GM18517 (cell line): ENCODE data around the gene SPAAR.
"Not testable (repeated sequence)": the region's sequence is repeated elsewhere in the genome, so short reads cannot be mapped to it uniquely, and the experiment has no call there.

ENCODE experiments used
- ATAC-seq: cut with Tn5 transposase; IDR thresholded peaks from one replicate; pipeline ENCODE4 v1.9.1; 2021; ENCODE audit warnings: mild to moderate bottlenecking, moderate library complexity; ENCODE audit not compliant: unreplicated experiment

The SPAAR gene, protein sequence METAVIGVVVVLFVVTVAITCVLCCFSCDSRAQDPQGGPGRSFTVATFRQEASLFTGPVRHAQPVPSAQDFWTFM

DNA sequence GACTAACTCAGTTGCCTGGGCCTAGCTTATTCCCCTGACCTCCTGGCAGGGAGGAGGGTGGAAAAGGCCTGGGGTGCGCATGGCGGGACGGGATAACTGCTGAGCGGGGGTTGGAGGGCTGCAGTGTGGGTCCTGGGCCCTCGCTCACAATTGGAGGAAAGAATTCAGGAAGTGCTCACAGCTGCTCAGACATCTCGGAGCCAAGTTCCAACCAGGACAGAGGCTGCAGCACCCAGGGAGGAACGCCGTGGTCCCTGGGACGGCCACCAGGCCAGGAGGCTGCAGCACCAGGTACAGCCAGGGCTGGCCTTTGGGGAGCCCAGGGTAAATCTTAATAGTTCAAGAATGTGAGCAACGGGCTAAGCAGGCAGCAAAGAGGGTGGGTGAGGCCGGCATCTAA, at the start of gene SPAAR:
Gene SPAAR, plus strand, starts transcription at position 217 of the 400 bp plus-strand sequence. CDS start 974 bp downstream, outside the sequence.
- ATAC-seq: no peak

DNA sequence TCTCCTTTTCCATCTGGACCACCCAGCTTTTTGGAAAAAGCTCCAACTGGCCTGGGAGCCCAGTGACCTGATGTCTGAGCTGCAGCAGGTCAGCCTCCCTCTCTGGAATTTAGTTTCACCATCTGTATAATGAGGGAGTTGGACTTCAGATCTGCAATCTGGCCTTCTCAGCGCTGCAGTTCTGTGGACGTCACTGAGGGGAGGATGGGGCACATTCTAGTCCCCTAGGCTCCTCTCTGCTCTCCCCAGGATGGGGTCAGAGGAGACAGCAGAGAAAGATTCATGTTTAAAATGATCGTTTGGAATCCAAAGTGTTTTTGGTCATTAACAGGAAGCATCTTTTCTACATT, 49.3 kb upstream of the SPAAR start:
- ATAC-seq: no peak

DNA sequence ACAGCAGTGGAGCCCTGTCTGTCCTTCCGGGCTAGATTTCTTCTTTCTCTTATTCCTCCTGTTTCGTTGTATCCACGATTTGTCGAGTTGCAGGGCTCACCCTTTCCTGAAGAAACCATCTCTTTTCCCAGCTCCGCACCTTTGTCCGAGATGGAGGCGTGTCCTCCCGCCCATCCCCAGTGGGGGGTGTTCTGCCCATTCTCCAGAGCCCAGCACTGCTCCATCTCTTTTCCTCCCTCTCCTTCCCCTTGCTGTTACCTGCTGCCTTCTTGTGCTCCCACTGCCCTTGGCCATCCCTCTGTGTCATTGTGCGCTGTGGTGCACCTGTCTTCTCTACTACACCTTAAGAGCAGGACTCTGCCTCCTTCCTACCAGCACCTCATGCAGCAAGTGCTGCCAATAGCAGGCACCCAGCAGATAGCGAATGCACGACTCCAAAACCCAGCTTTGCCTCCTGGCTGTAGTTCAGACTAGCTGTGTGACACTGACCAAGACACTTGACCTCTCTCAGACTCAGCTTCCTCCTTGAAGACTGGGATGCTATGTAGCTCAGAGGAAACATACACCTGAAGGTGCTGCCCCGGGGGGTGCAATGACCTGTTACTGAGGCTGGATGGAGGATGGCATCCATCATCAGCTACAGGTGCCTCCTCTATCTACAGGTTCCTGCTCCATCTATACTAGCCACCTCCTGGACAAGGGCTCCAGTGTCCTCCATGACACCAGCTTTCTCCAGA, 48.0 kb upstream of the SPAAR start:
- no peak for ATAC-seq

DNA sequence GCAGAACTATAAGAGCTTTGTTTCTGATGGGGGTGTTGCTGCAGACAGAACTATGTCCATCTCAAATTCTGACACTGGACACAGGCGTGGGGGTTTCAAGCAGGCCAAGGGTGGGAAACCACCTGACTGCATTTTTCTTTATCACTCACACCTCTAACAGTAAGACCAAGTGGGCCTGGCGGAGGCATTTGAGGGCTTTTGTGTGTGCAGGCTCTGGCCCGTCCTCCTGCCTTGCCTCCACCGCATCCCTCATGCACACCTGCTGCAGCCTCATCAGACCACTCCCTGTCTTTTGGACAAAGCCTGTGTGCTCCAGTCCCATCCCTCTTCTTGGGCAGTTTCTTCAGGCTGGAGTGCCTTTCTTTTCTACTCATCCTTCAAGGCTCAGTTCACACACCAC, 47.0 kb upstream of the SPAAR start:
- no peak for ATAC-seq

DNA sequence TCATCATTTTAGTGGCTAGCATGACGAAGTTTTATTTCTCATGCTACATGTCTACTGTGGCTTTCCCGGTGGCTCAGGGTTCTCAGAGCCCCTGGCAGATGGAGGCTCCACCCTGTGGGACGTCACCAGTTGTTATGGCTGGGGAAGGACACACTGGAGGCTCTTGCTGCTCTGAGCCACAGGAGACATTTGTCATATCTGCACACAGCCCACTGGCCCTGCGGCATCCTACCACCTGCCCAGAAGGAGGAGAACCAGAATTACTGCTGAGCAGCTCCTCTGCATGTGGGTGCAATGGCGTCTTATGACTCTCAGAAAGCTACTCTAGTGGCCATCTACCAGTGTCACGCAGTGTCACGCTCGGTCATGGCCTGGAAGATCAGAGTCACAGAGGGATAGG, 45.7 kb upstream of the SPAAR start:
- ATAC-seq: no peak

DNA sequence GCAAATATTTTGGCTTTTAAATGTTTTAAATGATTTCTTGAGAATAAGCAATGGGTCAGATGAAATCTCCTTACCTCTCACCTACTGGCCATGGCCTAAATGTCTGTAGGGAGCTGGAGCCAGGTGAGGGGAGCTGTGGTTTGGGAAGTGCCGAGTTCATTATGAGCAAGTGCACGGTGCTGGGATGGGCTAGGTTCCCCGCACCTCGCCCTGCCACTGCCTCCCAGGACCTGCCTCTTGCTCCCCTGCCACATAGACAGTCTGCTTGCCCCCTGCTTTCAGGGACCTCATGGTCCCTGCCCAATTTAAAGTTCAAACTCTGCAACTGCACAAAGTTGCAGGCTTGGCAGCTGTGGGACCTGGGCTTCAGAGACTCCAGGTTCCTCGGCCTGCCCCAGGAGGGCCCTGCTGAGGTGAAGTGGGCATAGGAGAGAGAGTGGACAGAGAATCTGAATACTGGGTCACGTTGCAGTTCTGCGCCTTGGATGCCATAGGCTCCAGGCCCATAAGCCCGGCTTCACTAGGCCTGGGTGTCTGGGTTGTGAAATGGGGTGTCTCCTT, 44.5 kb upstream of the SPAAR start:
- no peak for ATAC-seq

DNA sequence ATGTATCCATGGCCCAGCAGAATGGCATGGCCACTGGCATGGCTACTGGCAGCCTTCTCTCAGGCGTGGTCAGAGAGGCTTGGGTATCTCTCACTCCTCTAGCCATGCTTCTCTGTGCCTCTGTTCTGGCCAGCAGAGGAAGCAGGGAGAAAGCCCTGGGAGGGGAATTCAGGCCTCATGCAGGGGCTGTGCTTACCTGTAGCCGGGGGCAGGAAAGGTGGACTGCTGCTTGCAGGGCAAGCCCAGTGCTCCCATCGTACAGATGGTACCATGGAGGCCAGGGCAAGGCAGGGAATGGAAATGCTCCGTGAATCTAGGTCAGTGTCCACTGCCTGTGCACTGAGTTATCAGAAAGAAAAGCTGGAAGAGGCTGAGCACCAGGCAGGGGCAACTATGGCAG, 41.8 kb upstream of the SPAAR start:
- ATAC-seq: no peak

DNA sequence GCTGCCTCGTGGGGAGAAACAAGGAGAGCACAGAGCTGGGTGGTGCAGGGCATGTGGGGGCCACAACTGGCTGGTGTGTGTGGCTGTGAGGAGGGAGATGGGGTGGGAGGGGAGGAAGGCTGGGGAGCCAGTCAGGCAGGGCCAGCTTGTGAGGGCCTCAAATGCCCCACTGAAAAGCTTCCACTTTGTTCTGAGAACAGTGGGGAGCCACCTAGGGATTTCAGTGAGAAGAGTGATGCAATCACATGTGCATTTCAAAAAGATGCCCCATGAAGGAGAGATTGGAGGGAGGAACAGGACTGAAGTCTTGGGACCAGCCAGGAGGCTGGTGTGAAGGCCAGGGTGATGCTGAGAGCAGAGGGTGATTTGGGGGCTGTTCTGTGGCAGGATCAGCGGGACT, 40.4 kb upstream of the SPAAR start:
- no peak for ATAC-seq

DNA sequence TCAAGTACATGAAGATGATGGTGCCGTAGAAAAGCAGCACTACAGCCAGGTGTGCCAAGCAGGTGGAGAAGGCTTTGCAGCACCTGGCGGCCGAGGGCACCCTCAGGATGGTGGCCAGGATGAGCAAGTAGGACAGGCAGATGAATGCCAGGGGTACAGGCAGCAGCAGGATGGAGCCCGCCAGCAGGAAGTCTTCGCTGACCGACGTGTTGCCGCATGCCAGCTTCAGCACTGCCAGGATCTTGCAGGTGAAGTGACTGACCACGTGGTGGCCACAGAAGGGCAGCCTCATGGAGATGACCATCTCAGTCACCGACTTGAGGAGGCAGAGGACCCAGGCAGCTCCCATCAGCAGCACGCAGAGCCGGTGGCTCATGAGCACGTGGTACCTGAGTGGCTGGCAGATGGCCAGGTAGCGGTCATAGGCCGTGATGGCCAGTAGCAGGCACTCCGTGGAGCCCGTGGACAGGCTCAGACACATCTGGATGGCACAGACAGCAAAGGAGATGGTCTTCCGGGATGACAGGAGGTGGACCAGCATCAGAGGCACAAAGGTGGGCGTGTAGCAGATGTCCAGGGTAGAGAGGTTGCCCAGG, 39.6 kb upstream of the SPAAR start:
- ATAC-seq: no peak

DNA sequence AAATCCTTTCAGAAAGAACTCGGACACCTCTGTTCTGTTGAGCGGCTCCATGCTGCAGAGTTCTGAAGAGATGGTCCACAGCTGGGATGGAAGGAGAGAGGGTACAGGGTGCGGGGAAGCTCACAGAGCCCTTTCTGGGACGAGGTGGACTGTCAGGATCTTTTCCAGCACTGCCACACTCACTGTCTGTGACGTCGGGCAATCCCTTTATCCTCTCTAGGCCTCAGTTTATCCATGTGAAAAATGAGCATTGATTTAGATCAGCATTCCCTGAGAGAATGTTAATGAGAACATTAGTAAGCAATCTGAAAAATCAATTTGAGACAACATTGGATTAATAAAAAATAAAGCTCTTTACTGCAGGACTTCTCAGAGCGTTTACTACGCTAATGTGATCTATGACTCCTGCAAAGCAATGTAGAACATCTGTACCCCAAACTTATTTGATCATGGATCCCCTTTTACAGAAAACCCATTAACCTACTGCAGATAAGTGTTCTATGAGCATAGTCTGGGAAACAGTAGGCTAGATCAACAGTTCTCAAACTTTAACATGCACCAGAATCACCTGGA, 38.9 kb upstream of the SPAAR start, which contains the start of gene OR13J1:
Gene OR13J1, minus strand, starts transcription at position 51 of the 573 bp plus-strand sequence. Its CDS starts 0 bp downstream, at position 51.
- no peak for ATAC-seq

DNA sequence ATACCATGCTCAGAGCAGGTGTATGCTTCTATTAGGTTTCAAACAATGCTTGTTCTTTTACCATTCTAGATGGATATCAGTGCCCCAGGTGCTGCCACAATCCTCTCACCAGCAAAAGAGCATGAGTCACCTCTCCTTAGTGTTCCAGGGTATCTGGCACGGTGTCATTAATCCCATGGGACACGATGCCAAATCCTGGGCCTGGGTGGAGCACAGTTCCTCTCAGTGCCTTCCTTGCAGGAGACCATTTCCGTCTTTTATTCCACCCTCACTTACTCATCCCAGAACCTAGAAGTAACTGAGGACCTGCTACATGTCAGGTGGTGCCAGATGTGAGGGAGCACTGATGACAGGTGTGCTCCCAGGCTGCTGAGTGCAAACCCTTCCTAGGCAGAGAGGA, 37.7 kb upstream of the SPAAR start:
- no peak for ATAC-seq

DNA sequence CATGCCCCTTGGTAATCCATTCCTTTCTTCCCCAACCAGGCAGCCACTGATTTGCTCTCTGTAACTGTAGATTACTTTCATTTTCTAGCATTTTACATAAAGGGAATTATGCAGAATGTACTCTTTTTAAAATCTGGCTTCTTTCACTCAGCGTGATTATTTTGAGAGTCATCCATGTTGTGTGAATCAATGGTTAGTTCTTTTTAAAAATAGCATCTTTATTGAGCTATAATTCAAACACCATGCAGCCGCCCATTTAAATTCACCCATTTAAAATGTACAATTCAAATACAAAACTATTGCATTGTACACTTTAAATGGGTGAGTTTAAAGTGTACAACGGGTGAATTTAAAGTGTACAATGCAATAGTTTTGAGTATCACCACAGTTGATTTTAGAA, 36.8 kb upstream of the SPAAR start:
- no peak for ATAC-seq

DNA sequence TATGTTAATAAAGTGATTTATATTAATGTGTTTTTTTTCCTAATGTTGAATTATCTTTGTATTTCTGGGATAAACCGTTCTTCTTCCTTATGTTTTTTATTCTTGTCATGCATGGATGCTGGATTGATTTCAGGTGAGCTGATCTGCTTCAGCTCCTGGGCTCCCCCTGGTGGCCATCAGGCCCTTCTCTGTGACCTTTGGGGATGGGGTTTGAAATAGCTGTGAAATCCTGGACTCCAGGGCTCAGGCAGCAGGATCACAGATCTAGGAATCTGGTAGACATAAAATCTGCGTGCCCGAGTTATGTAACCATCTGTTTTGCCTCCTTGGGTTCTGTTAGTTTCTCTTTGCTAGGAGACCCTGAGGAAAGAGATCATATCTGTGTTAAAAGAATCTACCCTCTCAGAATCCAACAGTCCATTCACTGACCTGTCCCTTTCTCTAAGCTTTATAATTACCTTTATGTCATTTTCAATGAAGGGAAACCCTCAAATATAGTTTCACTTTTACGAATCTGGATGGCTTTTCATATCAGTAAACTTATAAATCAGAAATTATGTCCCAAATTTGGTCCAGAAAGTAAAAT, 26.9 kb upstream of the SPAAR start:
- ATAC-seq: no peak

DNA sequence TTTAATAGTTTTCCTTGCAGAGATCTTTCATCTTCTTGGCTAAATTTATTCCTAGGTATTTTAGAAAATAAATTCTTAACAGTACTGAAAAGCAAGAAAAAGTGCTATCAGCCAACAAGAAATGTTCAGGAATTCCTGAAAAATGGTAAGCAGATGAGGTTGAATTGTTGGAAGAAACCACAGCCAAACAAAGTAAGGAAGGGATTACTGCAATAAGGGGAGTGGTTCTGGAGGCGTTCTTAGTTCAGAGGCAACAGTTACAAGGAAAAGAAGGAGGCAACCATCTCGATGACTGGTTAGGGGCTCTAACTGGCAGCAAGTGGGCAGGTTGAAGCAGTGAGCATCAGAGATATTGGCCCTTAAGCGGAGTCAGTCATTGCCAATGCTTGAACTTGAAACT, 26.3 kb upstream of the SPAAR start:
- no peak for ATAC-seq

DNA sequence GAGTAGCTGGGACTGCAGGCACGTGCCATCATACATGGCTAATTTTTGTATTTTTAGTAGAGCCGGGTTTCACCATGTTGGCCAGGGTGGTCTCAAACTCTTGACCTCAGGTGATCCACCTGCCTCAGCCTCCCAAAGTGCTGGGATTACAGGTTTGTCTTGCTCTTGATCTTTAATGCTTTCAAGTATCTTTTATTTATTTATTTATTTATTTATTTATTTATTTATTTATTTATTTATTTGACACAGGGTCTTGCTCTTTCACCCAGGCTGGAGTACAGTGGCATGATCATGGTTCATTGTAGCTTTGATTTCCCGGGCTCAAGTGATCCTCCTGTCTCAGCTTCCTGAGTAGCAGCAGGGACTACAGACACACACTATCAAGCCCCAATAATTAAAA, 24.4 kb upstream of the SPAAR start:
- not testable (repeated sequence) for ATAC-seq

DNA sequence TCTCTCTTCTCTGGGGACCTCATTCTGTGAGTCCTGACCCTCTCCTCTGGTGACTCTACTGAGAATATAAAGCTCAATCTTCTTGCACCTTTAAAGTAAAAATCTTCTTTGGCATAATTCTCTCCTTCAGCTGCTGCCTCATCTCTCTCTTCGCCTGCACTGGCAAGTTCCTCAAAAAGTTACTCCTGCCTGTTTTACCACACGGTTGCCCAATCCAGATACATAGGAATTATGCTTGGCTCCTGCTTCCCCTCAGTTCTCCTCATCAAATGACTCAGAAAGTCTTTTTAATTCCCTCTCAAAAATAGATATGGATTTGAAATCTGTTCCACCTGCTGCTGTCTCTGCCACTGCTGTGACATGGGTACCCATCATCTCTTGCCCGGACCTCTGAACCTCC, 17.6 kb upstream of the SPAAR start:
- ATAC-seq: no peak

DNA sequence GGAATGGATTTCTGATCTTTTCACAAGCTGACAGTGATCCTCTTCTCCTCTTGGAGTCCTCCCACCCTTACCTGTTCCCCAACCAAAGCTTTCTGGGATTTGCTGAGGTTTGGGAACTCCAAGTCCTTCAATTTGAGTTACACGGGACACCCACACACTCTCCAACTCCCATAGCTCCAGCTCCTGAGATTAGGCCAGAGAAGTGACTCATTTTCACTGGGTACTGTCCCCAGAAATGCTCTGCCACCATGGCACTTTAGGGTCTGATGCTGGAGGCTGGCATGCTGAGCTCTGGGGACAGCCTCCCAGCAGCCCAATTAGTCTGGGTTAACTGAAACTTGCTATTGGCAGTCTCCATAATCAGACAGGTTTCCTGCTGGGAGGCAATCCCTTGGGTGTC, 17.2 kb upstream of the SPAAR start:
- no peak for ATAC-seq

DNA sequence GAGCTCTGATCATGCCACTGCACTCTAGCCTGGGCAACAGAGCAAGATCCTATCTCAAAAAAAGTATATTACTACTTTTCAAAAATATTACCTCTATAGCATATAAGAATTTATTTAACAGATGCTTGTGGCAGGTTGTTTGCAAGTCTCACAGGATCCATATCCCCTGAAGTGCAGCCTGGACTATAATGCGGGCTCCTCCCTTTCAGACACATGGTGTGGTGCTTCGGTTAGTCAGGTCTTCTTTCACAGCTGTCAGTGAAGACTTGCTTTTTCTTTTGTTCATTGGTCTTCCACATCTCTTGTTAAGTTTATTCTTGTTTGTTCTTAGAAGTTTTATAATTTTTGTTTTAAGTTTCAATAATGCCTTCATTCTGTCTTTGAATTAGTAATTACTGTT, 12.7 kb upstream of the SPAAR start:
- ATAC-seq: no peak

DNA sequence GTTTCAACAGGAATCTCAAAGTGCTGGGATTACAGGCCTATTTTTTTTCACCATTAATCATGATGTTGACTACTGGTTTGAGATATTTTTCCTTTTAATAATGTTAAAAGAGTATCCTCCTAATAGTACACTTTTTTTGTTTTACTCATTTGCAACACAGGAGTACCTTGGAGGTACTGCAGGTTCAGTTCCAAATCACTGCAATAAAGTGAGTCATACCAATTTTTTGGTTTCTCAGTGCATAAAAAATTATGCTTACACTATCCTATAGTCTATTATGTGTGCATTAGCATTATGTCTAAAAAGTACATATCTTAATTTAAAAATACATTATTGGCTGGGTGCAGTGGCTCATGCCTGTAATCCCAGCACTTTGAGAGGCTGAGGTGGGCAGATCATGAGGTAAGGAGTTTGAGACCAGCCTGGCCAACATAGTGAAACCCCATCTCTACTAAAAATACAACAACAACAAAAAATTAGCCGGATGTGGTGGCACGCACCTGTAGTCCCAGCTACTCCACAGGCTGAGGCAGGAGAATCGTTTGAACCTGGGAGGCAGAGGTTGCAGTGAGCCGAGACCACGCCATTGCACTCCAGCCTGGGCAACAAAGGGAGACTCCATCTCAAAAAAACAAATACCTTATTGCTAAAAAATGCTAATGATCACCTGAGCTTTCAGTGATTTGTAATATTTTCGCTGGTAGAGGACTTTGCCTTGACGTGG, 11.8 kb upstream of the SPAAR start:
- ATAC-seq: not testable (repeated sequence)

DNA sequence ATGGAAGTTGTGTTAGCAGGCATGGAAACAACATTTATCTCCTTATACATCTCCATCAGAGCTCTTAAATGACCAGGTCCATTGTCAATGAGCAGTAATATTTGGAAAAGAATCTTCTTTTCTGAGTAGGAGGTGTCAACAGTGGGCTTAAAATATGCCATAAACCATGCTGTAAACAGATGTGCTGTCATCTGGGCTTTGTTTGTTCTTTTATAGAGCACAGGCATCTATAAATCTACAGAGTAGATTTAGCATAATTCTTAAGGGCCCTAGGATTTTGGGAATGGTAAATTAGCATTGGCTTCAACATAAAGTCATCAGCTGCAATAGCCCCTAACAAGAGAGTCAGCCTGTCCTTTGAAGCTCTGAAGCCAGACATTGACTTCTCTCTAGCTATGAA, 11.0 kb upstream of the SPAAR start:
- no peak for ATAC-seq

DNA sequence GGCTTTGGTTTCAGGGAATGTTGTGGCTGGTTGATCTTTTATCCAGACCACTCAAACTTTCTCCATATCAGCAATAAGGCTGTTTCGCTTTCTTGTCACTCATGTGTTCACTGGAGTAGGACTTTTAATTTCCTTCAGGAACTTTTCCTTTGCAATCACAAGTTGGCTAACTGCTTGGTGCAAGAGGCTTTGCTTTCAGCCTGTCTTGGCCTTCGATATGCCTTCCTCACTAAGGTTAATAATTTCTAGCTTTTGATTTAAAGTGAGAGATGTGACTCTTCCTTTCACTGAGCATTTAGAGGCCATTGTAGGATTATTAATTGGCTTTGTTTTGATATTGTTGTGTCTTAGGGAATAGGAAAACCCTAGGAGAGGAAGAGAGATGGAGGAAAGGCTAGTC, 10.3 kb upstream of the SPAAR start:
- no peak for ATAC-seq
